Endometrial microvascular endothelial cells (primary cell): ENCODE measurements around the gene SLC6A18. TPM values are rescaled to one million over a fixed set of nuclear protein-coding genes. Genes with fewer than 3 reads are reported as not detected.

Experiments used
- in situ Hi-C: cut with HindIII; loops from 2 replicates; pipeline ENCODE4 v1.10.0; 2017; ENCODE audit warnings: low sequenced_read_pairs, low pct_unique_long_range_greater_than_20kb; ENCODE audit errors: inconsistent ontology term
- total RNA-seq: library from RNA; depleted of rRNA; stranded (reverse); fragments of >200 nt; gene quantifications from one replicate; pipeline ENCODE4 v1.2.3, GENCODE V29; 2015; ENCODE audit errors: inconsistent ontology term

Gene SLC6A18
- total RNA-seq, 1 donor from 2014 or later, result not detected

GRCh38 chr5:1211701-1212100, 13.5 kb upstream of the SLC6A18 start:
- in situ Hi-C loops, result no loop called here

GRCh38 chr5:1212271-1212670, 12.9 kb upstream of the SLC6A18 start:
- in situ Hi-C loops, result no loop called here

- in situ Hi-C loops, result no loop called here
These were observed 12.3 kb upstream of the SLC6A18 start for GRCh38 chr5:1212881-1213280.

- in situ Hi-C loops, result no loop called here
These were observed 11.5 kb upstream of the SLC6A18 start for GRCh38 chr5:1213508-1214162.

- in situ Hi-C loops, result no loop called here
These were observed 10.8 kb upstream of the SLC6A18 start for GRCh38 chr5:1214163-1214935.

- in situ Hi-C loops, result no loop called here
These were observed 10.3 kb upstream of the SLC6A18 start for GRCh38 chr5:1214936-1215220.

GRCh38 chr5:1215320-1216096, 9.7 kb upstream of the SLC6A18 start:
- in situ Hi-C loops, result no loop called here

- in situ Hi-C loops, result no loop called here
These were observed 8.8 kb upstream of the SLC6A18 start for GRCh38 chr5:1216211-1216917.

GRCh38 chr5:1216918-1217295, 8.3 kb upstream of the SLC6A18 start:
- in situ Hi-C loops, result no loop called here

- in situ Hi-C loops, result no loop called here
These were observed 7.5 kb upstream of the SLC6A18 start for GRCh38 chr5:1217596-1218206.

- in situ Hi-C loops, result no loop called here
These were observed 6.7 kb upstream of the SLC6A18 start for GRCh38 chr5:1218351-1219080.

- in situ Hi-C loops, result no loop called here
These were observed 5.9 kb upstream of the SLC6A18 start for GRCh38 chr5:1219098-1219767.

GRCh38 chr5:1219768-1220100, 5.4 kb upstream of the SLC6A18 start:
- in situ Hi-C loops, result no loop called here

GRCh38 chr5:1220351-1220750, 4.8 kb upstream of the SLC6A18 start:
- in situ Hi-C loops, result no loop called here

- in situ Hi-C loops, result no loop called here
These were observed 4.3 kb upstream of the SLC6A18 start for GRCh38 chr5:1220831-1221230.

GRCh38 chr5:1221721-1222120, 3.5 kb upstream of the SLC6A18 start:
- in situ Hi-C loops, result no loop called here

GRCh38 chr5:1222147-1222546, 3.0 kb upstream of the SLC6A18 start:
- in situ Hi-C loops, result no loop called here

GRCh38 chr5:1222621-1223277, 2.4 kb upstream of the SLC6A18 start:
- in situ Hi-C loops, result no loop called here
